GM12891 (cell line): ENCODE results near the gene BHLHE40.

Experiments
- PAX5 ChIP-seq: IDR thresholded peaks from 2 replicates; pipeline ENCODE4 v1.6.1; 2011; ENCODE audit warnings: low read length, moderate library complexity, mild to moderate bottlenecking; ENCODE audit not compliant: insufficient read depth, severe bottlenecking
- POLR2A ChIP-seq: IDR thresholded peaks from 2 replicates; pipeline ENCODE4 v1.6.1; 2011; ENCODE audit warnings: low read depth, low read length, control low read depth
- POLR2AphosphoS5 ChIP-seq: IDR thresholded peaks from 2 replicates; pipeline ENCODE4 v1.6.1; 2011; ENCODE audit warnings: low read depth, low read length, control low read depth
- POU2F2 ChIP-seq: IDR thresholded peaks from 2 replicates; pipeline ENCODE4 v1.6.1; 2011; ENCODE audit warnings: low read depth, mild to moderate bottlenecking, control low read depth, low read length, moderate library complexity
- SPI1 ChIP-seq: IDR thresholded peaks from 2 replicates; pipeline ENCODE4 v1.6.1; 2011; ENCODE audit warnings: low read depth, low read length, control low read depth
- TAF1 ChIP-seq: IDR thresholded peaks from 2 replicates; pipeline ENCODE4 v1.6.1; 2011; ENCODE audit warnings: low read depth, low read length, control low read depth

- TF ChIP-seq POLR2A = no peak
- no peak for TF ChIP-seq SPI1
- TF ChIP-seq TAF1 = no peak
- no peak for TF ChIP-seq POLR2AphosphoS5
- TF ChIP-seq POU2F2 = no peak
- TF ChIP-seq PAX5 = no peak
Measured at GRCh38 chr3:5005367-5005766, 26.1 kb downstream of the BHLHE40 start.
